Tibial nerve (tissue), 3 donors: ENCODE measurements around the gene SH2D3C.
A peak's percentile ranks its signal among the peaks of the same experiment; 100 is the strongest.

ENCODE experiments used
- CTCF ChIP-seq, 5 experiments: fragments of 200-600 bp in 3 of 5; fragments of 450-650 bp in 2 of 5; sonication (generic) in 3 of 5; IDR thresholded peaks; one replicate each; pipeline ENCODE4 v1.5.1; 2016 to 2019; ENCODE audit warnings: antibody characterized with exemption in 5 of 5, mild to moderate bottlenecking in 3 of 5, moderate library complexity in 2 of 5
- POLR2A ChIP-seq, 2 donors: fragments of 450-650 bp; IDR thresholded peaks; one replicate each; pipeline ENCODE4 v1.6.1; 2017; ENCODE audit warnings: antibody characterized with exemption in 2 of 2, mild to moderate bottlenecking in 2 of 2, moderate library complexity in 2 of 2

- TF ChIP-seq POLR2A (IDR thresholded peaks at IDR 0.05) (no peak), CTCF (IDR thresholded peaks at IDR 0.05) (peak in 1 of 5 experiments; percentile 13)
Measured at GRCh38 chr9:127801955-127802575, 23.6 kb upstream of the SH2D3C start.
